ENCODE measurements around the gene THADA. TPM values are rescaled to one million over a fixed set of nuclear protein-coding genes. Genes with fewer than 3 reads are reported as not detected.
A peak's percentile ranks its signal among the peaks of the same experiment; 100 is the strongest.

The THADA gene
- total RNA-seq, 1 donor: 40.7 TPM

DNA sequence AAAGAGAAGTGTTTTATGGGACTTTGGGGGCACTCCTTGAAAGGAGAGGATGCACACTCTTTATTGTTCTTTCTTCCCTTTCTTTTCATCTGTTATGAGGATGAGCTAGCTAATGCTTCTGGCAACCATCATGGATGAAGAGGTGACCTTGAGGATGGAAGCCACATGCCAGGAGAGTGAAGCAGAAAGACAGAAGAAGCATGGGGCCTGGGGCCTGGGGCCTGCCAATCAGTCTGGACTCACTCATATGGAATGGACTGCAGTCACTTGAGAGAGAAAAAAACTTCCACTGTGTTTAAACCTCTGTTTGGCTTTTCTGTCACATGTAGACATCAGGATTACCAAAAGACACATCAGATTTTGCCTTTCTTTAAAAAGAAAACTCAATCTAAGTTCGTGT is 333.6 kb downstream of the THADA start:
- DNase-seq (ENCODE audit: low read depth in 2 of 3, low spot score in 2 of 3): no peak

DNA sequence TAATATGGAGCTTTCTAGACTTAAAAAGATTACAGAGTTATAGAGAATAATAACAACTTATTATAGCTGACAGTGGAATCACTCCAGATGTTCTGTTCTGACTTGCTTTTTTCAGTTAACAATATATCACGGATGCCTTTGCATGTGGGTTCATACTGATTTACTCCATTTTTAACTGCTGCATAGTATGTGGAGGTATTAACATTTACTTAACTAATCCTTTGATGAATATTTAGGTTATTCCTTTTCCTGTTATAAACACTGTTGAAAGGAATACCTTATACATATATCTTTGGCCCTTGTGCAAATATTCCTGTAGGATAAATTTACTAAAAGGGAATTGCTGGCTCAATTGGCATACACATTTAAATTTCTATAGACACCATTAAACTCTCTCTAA is 336.3 kb downstream of the THADA start:
- DNase-seq (ENCODE audit: low read depth in 2 of 3, low spot score in 2 of 3): no peak

DNA sequence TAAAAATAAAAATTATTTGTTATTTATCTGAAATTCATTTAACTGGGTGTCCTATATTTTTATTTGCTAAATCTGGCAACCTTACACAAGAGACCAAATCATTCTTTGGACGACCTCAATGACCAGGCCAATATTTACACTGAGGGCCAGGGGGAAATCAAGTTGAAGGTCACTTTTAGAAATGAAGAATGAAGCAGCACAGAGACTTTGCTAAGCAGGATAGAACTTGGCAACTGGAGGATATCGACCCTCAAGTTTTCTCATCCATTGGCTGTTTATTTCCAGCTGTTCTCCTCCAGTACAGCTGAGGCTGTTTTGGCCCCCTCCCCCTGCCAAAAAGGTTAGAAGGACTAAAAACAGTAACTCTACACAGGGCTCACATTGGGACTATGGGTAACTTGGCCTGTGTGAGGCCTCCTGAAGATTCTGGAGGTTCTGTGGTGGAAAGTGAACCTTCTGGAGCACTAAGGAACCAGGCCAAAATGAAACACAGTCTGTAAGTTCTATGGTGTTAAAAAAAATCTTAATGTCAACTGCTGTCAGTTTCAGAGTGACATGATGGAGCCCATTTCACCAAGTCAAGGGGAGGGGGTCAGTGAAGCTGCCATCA is 337.2 kb downstream of the THADA start:
- no peak for DNase-seq (ENCODE audit: low read depth in 2 of 3, low spot score in 2 of 3)

DNA sequence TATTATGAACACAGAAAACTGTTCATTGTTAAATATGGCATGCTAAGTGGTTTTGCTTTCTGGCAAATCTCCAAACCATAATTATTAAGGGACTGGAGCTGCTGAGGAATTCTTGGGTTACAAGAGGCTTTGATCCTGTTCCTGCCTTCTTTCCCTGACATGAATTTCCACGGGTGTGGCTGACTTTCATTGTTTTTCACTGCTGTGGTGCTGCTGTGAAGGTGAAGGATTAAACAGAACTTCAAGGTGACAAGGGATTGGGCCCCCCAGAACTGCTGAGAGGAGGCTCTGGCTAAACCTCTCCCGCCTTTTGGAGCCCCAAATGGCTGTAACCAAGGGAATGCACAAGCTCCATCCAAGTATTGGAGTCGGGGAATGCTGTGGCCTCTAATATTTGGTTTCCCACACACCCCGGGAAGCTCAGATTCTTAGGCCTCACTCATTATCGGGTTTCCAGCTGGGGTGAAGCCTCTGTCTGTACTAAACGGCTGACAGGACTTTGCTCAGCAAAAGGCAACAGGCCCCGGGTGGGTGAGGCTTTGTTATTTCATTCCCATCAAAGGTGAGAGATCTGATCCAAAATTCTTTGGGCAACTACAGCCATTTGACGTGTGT is 340.4 kb downstream of the THADA start:
- DNase-seq (ENCODE audit: low read depth in 2 of 3, low spot score in 2 of 3): no peak

DNA sequence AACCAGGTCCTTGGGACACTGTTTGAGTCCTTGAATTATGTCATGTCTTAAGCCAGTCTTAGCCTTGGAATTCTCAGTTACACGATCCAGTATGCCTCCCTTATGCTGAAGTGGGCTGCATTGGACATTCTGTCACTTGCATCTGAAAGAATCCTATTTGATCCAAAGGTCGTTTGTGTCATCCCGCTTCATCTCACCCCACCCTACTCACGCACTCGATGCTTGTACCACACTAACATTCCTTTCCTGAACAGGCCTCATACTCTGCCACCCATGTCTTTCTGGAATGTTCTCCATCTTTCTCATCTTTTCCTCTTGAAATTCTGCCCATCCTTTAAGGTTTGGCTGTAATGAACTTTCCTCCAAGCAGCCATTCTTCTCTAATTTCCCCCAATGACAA is 341.5 kb downstream of the THADA start:
- DNase-seq (ENCODE audit: low read depth in 2 of 3, low spot score in 2 of 3): no peak

DNA sequence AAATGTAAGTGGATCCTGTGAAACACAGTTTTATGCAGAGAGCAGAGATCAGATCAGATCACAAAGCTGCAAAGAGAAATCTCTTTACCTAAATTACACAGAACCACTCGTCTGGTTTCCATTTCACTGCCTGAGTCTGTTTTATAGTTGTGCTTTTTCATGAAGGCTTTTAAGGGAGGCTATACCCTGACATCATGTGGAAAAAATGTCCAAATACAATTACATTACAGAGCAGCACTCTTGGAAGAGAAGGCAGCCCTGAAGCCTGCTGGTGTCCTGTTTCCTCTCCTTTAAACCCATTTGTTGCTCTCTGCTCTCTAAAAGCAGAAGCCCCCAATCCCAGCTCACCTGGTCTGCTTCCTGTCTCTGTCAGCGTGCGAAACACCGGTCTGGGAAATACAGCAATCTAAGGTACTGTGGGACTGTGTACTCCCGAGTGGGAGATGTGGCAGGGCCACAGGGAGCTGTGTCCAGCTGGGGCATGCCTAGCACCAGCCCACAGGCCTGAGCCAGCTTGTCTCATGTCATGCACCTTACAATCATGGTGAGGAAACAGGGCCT is 344.6 kb downstream of the THADA start:
- no peak for DNase-seq (ENCODE audit: low read depth in 2 of 3, low spot score in 2 of 3)

DNA sequence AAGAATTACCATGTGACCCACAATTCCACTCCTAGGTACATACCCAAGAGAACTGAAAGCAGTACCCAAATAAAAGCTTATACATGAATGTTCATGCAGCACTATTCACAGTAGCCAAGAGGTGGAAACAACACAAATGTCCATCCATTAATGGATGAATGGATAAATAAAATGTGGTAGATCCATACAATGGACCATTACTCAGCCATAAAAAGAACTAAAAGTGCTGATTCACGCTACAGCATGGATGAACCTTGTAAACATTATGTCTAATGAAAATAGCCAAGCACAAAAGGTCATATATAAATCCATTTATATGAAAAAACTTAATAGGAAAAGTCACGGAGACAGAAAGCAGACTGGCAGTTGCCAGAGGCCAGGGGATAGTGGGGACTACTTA is 345.8 kb downstream of the THADA start:
- DNase-seq (ENCODE audit: low read depth in 2 of 3, low spot score in 2 of 3): no peak

DNA sequence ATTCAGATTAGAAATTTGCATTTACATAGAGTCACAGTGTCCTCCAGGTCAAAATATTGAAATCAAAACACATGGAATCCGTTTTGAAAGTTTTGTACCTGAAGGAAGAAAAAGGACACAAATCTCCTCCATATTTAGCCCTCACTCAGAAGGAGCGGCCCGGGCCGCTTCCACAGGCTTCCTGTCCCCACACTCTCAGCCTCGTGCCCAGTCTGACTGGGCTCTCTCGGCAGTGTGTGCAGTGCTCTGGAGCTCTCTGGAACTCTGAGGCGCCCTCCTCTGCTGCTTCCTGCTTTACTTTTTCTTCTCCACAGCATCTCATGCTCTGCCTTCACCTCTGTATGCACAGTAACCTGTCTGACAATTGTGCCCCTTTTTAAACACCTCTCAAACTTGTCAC is 347.2 kb downstream of the THADA start:
- DNase-seq (ENCODE audit: low read depth in 2 of 3, low spot score in 2 of 3): no peak

DNA sequence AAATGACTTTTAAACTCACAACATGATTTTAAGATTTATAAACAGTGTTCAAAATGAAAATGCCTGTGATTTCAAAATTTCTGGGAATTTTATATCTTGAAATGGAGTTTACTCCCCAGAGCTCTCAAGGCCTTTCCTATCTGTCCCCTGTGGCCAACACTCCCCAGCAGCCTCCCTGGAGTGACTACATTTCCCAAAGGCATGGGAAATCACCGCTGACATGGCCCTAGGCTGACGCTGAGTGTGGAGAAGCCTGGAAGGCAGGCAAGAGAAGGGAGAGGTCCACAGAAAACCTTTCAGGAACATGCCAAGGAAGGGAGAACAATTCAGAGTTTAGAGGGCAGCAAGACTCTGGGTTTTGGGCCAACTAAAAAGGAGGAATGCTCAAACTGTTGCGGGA is 349.2 kb downstream of the THADA start:
- no peak for DNase-seq (ENCODE audit: low read depth in 2 of 3, low spot score in 2 of 3)

DNA sequence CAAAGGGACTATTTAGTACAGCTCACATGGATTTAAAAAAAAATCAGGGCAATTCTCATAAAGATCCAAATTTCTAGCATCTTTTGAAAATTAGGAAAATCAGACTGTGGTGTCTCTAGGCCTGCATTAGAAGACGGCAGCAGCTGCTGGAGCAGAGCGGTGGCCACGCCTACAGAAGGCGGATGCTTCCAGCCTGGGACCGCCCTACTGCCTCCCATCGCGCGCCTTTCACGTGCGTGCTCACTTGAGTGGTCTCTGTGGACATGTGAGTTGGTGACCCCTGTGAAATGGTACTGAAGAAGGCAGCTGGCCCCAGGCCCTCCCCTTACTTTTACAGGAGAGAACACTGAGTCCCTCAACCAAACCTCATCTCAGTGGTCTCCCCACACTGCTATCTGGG is 354.3 kb downstream of the THADA start:
- no peak for DNase-seq (ENCODE audit: low read depth in 2 of 3, low spot score in 2 of 3)

DNA sequence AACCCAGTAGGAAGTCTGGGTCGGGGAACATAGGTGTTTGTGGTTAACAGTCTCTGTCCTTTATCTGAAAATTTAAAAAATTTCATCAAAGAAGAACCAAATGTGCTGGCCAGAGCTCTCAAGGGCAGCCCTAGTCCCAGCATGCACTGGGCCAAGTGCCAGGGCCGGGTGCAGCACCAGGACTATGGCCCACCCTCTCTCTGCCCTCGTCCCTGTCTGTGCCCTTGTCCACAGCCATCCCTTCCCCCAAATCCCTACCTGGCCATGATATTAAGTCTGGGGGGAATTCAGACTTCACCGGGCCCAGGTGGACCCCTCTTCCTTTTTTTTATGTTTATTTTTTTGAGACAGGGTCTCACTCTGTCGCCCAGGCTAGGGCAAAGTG is 355.1 kb downstream of the THADA start:
- DNase-seq (ENCODE audit: low read depth in 2 of 3, low spot score in 2 of 3): no peak

DNA sequence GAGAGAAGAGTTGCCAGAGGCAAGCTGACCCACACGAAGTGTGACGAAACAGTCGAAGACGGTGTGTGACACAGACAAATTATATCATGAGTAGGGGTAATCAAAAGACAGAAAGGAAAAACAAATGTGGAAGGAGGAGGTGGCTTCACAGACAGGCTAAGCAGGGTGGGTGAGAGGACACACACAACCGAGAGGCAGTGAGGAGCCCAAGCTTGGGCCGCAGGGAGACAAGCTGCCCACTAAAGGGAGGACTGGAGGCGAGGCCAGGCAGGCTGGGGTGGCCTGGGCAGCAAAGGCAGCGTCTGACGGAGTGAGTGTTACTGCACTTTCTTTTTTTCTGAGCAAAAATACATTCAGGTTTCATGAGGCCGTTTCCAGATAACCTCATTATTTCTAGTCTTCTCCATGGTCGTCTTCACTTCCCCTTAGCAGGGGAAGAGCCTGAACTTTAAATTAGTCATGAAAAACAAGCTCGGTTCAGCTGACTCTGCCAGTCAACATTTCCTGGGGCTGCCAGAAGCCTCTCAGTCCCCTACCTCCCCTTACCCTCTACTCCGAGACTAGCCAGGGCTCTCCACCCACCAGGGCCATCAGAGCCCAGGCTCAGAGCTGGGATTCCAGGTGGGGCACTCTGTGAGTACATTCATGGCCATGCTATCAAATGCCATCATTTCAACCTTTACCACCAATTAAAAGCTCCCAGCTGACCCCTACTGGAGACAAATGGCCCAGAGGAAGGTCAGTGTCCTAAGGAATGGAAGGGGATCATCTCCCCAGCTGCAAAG is 355.7 kb downstream of the THADA start:
- DNase-seq (ENCODE audit: low read depth in 2 of 3, low spot score in 2 of 3): peak in 1 of 3 donors; percentile 39

DNA sequence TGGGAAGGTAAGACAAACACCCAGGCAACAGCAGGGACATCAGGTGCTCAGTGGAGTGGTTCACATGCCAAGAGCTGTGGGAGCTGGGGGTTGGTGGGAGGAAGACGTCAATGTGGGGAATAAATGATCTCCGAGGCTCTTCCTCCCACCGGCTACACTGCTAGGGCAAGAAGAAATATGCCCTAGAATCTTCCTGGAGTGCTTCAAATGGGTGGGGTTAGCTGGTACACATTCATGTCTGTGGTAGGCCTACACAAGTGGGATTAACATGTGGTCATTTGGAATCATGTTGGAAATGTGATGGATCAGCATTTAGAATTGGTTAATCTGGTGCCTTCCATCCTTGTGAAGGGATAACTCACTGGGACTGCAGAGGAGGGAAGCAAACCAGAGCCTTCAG is 357.0 kb downstream of the THADA start:
- no peak for DNase-seq (ENCODE audit: low read depth in 2 of 3, low spot score in 2 of 3)

DNA sequence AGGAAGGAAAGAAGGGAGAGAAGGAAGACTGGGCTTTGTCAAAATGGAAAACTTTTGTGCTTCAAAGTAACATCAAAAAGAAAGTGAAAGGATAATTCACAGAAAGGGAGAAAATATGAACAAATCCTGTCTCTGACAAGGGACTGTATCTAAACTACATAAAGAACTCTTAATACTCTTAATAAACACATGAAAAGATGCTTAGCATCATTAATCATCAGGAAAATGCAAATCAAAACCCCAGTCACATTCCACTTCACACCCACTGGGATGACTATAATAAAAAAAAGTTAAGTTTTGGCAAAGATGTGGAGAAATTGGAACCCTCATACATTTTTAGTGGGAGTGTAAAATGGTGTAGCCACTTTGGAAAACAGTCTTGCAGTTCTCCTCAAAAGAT is 357.7 kb downstream of the THADA start:
- DNase-seq (ENCODE audit: low read depth in 2 of 3, low spot score in 2 of 3): no peak

DNA sequence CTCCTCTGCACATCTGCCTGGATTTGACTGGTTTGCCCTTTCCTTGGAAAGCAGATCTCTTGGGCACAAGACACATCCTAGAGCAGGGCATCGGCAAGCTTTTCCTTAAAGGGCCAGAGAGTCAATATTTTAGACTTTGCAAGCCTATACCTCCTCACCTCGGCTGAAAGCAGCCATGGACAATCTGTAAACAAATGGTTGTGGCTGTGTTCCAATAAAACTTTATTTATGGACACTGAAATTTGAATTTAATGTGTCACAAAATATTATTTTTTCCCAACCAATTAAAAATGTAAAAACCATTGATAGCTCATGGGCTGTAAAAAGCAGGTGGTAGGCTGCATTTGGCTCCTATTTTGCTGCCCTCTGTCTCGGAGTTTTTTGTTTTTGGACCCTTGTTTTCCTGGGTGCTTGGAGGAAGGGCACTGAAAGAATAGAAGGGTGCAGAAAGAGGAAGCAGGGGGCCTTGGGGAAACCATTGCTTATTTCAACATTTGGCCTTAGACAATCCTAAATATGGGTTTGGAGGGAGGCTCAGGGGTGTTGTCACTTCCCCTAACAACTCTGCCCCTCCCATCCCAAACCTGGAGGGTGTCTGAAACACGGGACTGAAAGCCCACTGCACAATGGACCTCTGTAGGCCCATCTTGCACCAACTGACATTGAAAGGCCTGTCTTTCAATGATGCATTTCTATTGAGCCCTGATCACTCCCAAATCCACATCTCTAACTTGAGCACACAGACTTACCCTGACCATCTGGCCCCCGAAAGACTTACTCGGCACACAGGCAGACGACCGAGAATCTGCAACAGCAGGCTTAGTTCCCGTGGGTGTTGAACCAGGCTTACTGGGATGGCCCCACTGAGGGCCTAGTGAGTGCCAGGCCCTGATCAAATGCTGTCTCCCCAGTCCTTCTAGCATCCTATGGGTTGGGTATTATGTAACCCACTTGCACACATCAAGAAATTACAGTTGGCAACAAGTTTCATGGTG is 362.3 kb downstream of the THADA start:
- no peak for DNase-seq (ENCODE audit: low read depth in 2 of 3, low spot score in 2 of 3)

DNA sequence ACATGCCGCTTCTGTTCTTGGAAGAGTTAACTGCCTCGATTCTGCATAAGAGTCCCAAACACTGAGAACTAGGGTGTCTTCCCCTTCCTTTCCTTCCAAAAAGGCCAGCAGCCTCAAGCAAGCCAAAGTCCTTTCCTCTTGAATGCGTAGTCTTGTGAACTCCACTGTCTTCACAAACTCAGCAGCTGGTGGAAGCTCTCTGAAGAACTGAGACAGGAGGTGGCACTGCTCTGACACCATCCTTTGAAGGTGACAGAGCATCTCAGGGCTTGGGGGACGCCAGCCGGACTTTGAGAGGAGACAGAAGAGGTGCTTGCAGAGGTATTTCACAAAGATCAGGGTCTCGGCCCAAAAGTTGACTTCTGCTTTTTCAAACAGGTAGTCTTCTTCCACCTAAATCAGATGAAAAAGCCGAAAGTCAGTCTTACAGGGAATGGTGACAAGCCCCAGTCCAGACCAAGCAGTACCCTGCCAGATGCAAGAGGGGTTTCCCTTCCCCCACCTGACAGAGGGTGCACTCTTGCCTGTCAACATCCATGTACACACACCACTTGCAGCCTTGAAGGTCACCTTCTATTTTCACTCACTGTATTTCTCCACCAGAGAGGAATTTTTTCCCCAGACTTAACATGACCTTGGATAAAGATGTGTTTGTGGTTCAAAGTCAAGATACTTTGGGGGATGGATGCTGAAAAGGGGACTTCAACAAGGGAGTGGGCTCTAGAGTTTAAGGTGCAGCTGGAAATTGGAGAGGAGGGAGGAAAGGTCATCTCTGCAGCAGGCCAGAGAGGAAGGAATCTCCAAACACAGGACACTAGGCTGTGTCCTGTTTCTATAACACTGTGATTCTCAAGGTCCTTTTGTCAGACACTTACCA is 364.6 kb downstream of the THADA start:
- no peak for DNase-seq (ENCODE audit: low read depth in 2 of 3, low spot score in 2 of 3)

DNA sequence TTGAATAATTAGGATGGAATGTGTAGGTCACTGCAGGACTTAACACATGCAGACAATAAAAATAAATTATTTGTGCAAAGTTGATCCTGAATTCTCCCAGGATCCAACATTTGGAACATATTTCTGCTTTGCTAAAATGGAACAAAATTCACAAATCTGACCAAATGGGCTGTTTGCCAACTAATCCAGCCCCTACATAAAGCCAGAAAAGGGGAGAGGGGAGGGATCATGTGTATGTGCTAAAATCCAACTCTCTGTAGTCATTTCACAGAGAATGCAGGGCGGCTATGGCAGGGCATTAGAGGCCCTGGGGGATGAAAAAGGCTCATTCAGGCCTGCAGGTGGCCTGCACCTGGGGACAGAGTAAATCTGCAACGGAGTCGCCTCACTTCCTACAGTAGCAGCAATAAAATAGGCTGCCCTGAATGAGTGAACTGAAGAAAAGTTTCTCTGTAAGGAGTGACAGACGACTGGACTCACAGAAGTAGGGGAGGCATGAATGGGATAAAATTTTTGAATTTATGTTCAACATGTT is 365.4 kb downstream of the THADA start:
- no peak for DNase-seq (ENCODE audit: low read depth in 2 of 3, low spot score in 2 of 3)

DNA sequence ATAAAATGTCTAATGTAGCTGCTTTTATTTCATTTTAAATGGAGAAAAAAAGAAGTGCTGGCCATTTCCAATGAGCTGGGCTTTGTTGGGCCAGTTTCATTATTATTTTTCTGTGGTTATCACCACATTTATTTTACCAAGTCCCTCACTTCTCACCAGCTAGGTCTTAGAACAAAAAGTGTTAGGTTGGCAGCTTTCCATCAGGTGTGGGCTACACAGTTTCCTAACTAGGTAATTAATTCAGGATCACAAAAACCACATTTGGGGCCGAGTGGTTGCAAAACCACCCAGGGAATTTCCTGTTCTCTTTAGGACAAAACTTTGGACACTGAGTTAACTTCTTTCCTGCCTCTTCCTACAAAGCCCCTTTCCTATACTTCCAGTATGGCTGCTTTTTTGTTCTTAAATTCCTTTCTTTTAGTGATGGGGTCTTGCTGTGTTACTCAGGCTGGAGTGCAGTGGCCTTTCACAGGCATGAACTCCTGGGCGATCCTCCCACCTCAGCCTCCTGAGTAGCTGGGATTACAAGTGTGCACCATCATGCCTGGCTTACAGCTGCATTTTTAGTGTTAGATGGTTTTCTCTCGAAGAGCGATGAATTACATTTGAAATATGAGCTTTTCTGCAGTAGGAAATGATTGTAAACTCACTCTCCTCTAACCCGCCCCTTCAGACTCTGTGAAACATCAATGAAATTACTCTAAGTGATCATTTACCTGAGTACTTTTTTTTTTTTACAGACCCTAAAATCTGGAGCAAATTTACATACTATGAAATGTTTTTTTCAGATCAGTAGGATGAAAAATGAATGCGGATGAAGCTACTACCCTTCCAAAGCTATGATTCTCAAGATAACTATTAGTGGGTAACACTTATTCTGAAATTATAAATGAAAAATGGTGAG is 366.8 kb downstream of the THADA start:
- DNase-seq (ENCODE audit: low read depth in 2 of 3, low spot score in 2 of 3): no peak

All from hematopoietic multipotent progenitor cell (in vitro differentiated cells).